ENCODE results near the gene PASK.
"Not testable (repeated sequence)": the region's sequence is repeated elsewhere in the genome, so short reads cannot be mapped to it uniquely, and the experiment has no call there.

Gene PASK

GRCh38 chr2:241148891-241149674 is at the start of gene PASK:
PASK (minus strand) TSS chr2:241149472; CDS start chr2:241143032, 6,440 bp downstream.
- DNase-seq = peak; percentile 86 to 87

- DNase-seq = no peak
These were observed 49.4 kb upstream of the PASK start for GRCh38 chr2:241198381-241199279.

- no peak for DNase-seq
These were observed 48.7 kb upstream of the PASK start for GRCh38 chr2:241197947-241198346.

DNA sequence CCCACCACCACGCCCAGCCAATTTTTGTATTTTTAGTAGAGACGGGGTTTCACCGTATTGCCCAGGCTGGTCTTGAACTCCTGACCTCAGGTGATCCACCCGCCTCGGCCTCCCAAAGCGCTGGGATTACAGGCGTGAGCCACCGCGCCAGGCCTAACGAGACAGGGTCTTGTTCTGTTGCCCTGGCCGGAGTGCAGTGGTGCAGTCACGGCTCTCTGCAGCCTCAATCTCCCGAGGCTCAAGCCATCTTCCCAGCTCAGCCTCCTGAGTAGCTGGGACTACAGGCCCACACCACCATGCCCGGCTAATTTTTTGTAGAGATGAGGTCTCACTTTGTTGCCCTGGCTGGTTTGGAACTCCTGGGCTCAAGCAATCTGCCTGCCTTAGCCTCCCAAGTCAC is 48.0 kb upstream of the PASK start:
- not testable (repeated sequence) for DNase-seq

DNA sequence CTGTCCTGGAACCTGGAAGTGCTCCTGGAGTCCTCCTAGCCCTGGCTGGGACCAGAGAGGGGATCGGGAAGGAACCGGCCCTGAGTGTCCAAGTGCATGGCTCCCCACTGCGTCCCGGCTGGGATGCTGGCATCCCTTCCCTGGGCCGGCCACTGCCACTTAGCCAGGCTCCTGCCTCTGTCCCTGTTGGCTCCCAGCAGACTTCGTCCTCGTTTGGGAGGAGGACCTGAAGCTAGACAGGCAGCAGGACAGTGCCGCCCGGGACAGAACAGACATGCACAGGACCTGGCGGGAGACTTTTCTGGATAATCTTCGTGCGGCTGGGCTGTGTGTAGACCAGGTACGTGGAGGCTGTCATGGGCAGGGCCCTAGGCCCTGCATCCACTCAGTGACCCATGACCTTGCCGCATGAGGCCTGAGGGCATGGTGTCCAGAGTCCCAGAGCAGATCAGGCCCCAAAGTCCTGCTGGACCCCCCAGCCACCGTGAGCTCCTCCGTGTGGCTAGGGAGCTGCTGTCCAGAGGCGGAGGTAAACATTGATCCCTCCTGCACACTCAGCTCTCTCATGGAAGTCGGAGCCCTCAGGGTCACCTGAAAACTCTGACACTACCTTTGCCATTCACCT is 46.3 kb upstream of the PASK start:
- no peak for DNase-seq

- DNase-seq = no peak
These were observed 45.5 kb upstream of the PASK start for GRCh38 chr2:241194811-241195210.

GRCh38 chr2:241193271-241193670 is 44.0 kb upstream of the PASK start:
- no peak for DNase-seq

DNA sequence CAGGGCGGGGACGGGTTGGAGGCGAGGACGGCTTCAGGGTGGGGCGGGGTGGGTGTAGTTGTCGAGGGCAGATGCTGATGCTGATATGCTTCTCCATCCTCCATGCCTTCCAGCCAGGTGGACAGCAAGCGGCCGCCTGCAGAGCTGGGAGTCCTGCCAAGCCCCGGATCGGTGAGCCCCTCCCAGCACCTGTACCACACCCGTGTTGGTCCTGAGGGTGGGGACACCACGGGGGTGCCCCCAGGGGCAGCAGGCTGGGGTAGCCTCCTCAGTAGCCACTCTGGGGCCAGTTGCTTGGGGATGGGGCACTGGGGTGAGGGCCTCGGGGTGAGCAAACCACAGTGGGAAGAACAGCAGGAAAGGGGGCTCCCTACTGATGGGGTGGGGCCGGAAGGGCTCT is 41.8 kb upstream of the PASK start:
- no peak for DNase-seq

- no peak for DNase-seq
These were observed 41.2 kb upstream of the PASK start for GRCh38 chr2:241190291-241190981.

GRCh38 chr2:241189856-241190201 is 40.6 kb upstream of the PASK start:
- DNase-seq = no peak

- DNase-seq = no peak
These were observed 40.0 kb upstream of the PASK start for GRCh38 chr2:241189093-241189855.

DNA sequence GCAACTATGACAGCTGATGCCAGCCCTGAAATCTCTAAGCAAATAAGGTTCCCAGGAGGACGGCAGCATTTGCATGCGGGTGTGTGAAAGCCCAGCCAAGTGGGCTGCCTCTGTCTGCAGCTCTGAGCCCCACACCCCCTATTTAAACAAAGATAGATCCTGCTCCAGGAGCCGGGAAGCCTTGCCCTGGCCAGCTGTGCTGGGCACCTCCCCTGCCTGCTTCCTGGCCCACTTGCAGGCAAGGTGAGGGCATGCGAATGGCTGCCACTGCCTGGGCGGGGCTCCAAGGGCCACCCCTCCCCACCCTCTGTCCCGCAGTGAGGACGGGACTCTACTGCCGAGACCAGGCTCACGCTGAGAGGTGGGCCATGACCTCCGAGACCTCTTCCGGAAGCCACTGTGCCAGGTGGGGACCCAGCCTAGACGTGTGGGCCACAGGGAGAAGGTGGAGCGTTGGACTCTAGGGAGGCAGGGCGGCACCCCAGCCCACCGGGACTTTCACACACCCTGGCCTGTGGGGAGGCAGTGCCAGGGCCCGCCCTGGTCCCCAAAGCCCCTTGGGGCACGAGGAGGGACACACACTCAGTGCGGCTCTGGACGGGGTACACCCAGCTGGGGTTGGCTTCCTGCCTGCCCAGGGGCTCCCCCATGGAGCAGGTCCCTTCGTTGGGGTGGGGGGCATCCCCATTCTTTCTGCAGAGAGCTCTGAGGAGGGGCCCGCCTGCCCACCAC is 39.3 kb upstream of the PASK start, which contains the start of gene ANO7:
Gene ANO7, plus strand, starts transcription at position 317 of the 732 bp plus-strand sequence. CDS start 1,387 bp downstream, outside the sequence.
- no peak for DNase-seq

GRCh38 chr2:241187918-241188234 is 38.6 kb upstream of the PASK start:
- DNase-seq = no peak

- no peak for DNase-seq
These were observed 38.0 kb upstream of the PASK start for GRCh38 chr2:241187101-241187917.

GRCh38 chr2:241185961-241186360 is 36.7 kb upstream of the PASK start:
- DNase-seq = no peak

GRCh38 chr2:241184901-241185300 is 35.6 kb upstream of the PASK start:
- no peak for DNase-seq

DNA sequence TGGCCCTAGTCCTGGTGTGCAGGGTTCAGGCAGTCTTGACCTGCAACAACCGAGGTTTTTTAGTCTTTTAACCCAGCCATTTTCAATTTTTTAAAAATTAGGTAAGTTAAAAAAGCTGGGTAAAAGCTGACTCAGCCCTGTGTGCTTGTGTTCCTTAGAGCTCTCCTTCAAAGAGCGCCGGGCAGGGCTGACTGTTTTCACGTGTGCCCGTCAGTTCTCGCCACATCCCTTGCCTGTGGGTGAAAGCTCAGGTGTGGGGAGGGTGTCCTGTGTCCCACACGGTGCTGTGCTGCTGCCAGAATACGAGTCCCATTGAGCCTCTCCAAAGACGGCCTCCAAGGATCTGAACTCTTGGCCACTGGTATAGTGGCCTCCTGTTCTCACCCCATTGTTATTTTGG is 33.9 kb upstream of the PASK start:
- no peak for DNase-seq

- no peak for DNase-seq
These were observed 33.4 kb upstream of the PASK start for GRCh38 chr2:241182531-241183133.

DNA sequence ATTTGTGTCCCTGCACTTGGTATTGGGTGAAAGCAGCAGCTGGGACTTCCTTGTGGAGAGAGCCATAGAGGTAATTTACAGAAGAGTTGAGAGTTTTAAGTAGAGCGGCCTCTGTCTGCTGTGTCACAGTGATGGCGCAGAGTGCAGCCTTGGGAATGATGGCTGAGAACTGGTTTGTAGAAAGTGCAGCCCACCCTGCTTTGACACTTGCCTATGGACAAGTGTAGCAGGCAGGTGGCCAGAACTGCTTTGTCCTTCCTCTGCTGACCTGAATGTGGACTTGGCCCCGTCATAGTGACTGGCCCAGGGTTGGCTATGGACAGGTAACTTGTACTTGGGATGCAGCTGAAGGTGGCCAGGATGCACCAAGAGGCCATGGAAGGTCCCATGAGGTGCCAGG is 32.9 kb upstream of the PASK start:
- DNase-seq = no peak

DNA sequence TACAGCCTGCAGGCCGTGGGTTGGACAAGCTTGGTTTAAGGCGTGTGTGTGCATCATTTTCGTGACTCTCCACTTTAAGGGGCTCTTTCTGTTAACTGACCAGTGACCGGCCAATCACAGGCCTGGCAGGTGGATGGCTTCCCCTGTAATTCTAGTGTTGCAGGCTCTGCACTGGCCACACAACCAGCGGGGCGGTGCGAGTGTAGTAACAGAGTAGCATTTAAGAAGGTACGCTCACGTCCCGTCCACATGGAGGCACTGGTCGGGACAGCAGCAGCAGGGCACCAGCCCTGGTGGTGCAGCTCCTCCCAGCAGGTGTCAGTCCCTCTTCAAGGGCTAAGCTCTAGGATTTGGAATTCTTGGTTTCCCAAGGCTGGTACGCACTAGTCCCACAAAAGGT is 31.2 kb upstream of the PASK start:
- no peak for DNase-seq
